Measurements from ENCODE around the gene VAMP2. TPM values are rescaled to one million over a fixed set of nuclear protein-coding genes. Genes with fewer than 3 reads are reported as not detected.
A peak's percentile ranks its signal among the peaks of the same experiment; 100 is the strongest.

The VAMP2 gene
- total and polyA plus RNA-seq, 9 of the 15 experiments (the other 6 are each of a cell fraction or from before 2014, with no cell fraction given): 2.3 to 31.8 (median 6.0) TPM

DNA sequence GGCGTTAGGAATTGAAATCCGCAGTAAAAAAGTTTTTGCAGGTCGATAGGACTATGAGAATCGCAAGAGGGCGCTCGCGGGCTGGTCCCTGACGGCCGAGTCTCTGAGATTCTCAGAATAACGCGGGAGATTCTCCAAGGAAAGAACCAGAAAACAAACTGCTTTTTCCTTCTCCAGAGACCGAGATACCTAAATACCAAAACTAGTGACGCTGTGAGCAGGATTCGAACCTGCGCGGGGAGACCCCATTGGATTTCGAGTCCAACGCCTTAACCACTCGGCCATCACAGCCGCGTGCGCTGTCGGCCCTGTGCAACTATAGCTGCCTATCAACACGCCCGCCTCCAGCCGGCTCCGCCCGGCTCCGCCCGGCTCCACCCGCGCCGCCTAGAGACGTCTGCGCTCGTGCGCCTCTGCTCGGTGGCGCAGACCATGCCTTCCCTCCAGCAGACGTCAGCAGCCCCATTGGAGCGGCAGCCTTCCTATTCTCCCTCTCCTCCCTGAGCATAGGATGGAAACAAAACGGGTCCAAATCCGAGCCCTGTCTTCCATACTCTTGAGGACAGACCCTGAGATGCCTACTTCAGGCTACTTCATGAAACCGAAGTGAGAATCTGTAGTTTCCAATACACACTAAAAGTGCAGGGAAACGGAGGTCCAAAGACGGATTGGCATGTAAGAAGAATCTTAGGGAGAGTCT is 23.9 kb downstream of the VAMP2 start (continued):
- TF ChIP-seq, protein P1, sequence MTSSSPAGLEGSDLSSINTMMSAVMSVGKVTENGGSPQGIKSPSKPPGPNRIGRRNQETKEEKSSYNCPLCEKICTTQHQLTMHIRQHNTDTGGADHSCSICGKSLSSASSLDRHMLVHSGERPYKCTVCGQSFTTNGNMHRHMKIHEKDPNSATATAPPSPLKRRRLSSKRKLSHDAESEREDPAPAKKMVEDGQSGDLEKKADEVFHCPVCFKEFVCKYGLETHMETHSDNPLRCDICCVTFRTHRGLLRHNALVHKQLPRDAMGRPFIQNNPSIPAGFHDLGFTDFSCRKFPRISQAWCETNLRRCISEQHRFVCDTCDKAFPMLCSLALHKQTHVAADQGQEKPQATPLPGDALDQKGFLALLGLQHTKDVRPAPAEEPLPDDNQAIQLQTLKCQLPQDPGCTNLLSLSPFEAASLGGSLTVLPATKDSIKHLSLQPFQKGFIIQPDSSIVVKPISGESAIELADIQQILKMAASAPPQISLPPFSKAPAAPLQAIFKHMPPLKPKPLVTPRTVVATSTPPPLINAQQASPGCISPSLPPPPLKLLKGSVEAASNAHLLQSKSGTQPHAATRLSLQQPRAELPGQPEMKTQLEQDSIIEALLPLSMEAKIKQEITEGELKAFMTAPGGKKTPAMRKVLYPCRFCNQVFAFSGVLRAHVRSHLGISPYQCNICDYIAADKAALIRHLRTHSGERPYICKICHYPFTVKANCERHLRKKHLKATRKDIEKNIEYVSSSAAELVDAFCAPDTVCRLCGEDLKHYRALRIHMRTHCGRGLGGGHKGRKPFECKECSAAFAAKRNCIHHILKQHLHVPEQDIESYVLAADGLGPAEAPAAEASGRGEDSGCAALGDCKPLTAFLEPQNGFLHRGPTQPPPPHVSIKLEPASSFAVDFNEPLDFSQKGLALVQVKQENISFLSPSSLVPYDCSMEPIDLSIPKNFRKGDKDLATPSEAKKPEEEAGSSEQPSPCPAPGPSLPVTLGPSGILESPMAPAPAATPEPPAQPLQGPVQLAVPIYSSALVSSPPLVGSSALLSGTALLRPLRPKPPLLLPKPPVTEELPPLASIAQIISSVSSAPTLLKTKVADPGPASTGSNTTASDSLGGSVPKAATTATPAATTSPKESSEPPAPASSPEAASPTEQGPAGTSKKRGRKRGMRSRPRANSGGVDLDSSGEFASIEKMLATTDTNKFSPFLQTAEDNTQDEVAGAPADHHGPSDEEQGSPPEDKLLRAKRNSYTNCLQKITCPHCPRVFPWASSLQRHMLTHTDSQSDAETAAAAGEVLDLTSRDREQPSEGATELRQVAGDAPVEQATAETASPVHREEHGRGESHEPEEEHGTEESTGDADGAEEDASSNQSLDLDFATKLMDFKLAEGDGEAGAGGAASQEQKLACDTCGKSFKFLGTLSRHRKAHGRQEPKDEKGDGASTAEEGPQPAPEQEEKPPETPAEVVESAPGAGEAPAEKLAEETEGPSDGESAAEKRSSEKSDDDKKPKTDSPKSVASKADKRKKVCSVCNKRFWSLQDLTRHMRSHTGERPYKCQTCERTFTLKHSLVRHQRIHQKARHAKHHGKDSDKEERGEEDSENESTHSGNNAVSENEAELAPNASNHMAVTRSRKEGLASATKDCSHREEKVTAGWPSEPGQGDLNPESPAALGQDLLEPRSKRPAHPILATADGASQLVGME (CRISPR knock-in tag; IDR thresholded peaks at IDR 0.05): no peak
- TF ChIP-seq ZNF232 (CRISPR knock-in tag; IDR thresholded peaks at IDR 0.05): no peak
- TF ChIP-seq, protein P2, sequence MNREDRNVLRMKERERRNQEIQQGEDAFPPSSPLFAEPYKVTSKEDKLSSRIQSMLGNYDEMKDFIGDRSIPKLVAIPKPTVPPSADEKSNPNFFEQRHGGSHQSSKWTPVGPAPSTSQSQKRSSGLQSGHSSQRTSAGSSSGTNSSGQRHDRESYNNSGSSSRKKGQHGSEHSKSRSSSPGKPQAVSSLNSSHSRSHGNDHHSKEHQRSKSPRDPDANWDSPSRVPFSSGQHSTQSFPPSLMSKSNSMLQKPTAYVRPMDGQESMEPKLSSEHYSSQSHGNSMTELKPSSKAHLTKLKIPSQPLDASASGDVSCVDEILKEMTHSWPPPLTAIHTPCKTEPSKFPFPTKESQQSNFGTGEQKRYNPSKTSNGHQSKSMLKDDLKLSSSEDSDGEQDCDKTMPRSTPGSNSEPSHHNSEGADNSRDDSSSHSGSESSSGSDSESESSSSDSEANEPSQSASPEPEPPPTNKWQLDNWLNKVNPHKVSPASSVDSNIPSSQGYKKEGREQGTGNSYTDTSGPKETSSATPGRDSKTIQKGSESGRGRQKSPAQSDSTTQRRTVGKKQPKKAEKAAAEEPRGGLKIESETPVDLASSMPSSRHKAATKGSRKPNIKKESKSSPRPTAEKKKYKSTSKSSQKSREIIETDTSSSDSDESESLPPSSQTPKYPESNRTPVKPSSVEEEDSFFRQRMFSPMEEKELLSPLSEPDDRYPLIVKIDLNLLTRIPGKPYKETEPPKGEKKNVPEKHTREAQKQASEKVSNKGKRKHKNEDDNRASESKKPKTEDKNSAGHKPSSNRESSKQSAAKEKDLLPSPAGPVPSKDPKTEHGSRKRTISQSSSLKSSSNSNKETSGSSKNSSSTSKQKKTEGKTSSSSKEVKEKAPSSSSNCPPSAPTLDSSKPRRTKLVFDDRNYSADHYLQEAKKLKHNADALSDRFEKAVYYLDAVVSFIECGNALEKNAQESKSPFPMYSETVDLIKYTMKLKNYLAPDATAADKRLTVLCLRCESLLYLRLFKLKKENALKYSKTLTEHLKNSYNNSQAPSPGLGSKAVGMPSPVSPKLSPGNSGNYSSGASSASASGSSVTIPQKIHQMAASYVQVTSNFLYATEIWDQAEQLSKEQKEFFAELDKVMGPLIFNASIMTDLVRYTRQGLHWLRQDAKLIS (CRISPR knock-in tag; IDR thresholded peaks at IDR 0.05): peak; percentile 85
- TF ChIP-seq RBM25 (IDR thresholded peaks at IDR 0.05; ENCODE audit: low read depth, low read length, severe bottlenecking): no peak
- no peak for TF ChIP-seq MECOM (CRISPR knock-in tag; IDR thresholded peaks at IDR 0.05)
- no peak for TF ChIP-seq POLR3G (IDR thresholded peaks at IDR 0.05; ENCODE audit: extremely low read depth, insufficient read length, insufficient replicate concordance)
- no peak for TF ChIP-seq MAFG (tag; conservative IDR thresholded peaks at IDR 0.05)
- TF ChIP-seq, protein P3, sequence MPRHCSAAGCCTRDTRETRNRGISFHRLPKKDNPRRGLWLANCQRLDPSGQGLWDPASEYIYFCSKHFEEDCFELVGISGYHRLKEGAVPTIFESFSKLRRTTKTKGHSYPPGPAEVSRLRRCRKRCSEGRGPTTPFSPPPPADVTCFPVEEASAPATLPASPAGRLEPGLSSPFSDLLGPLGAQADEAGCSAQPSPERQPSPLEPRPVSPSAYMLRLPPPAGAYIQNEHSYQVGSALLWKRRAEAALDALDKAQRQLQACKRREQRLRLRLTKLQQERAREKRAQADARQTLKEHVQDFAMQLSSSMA (CRISPR knock-in tag; IDR thresholded peaks at IDR 0.05): no peak
- TF ChIP-seq KLF1 (tag; IDR thresholded peaks at IDR 0.05): no peak
- no peak for TF ChIP-seq CAMTA2 (CRISPR knock-in tag; conservative IDR thresholded peaks at IDR 0.05)
- TF ChIP-seq FIP1L1 (IDR thresholded peaks at IDR 0.05; ENCODE audit: low read depth, low read length, poor library complexity, severe bottlenecking): peak; percentile 29
- TF ChIP-seq, protein P4, sequence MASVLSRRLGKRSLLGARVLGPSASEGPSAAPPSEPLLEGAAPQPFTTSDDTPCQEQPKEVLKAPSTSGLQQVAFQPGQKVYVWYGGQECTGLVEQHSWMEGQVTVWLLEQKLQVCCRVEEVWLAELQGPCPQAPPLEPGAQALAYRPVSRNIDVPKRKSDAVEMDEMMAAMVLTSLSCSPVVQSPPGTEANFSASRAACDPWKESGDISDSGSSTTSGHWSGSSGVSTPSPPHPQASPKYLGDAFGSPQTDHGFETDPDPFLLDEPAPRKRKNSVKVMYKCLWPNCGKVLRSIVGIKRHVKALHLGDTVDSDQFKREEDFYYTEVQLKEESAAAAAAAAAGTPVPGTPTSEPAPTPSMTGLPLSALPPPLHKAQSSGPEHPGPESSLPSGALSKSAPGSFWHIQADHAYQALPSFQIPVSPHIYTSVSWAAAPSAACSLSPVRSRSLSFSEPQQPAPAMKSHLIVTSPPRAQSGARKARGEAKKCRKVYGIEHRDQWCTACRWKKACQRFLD (CRISPR knock-in tag; IDR thresholded peaks at IDR 0.05): peak; percentile 41; the same call in 1 of the 2 replicates
- TF ChIP-seq L3MBTL2 (IDR thresholded peaks at IDR 0.05): peak; percentile 75; the same call in 1 of the 2 replicates
- TF ChIP-seq XRCC4 (IDR thresholded peaks at IDR 0.05; ENCODE audit: extremely low read depth, insufficient read depth, insufficient read length): no peak
- TF ChIP-seq PURB (CRISPR knock-in tag; IDR thresholded peaks at IDR 0.05; ENCODE audit: low read depth): no peak
- no peak for TF ChIP-seq ZNF778 (CRISPR knock-in tag; IDR thresholded peaks at IDR 0.05)
